Endodermal cell (in vitro differentiated cells): ENCODE data around the gene ELOVL3. TPM values are rescaled to one million over a fixed set of nuclear protein-coding genes. Genes with fewer than 3 reads are reported as not detected.

Experiments used
- DNase-seq: peaks from one replicate; pipeline ENCODE4 v3.0.0-alpha.2; 2017
- H3K27ac ChIP-seq: 2 replicates; pipeline ENCODE4 v1.5.1; 2013; ENCODE audit warnings: mild to moderate bottlenecking, low read depth, low read length, moderate library complexity
- H3K27me3 ChIP-seq: 2 replicates; pipeline ENCODE4 v1.6.1; 2013; ENCODE audit warnings: mild to moderate bottlenecking, low read length, moderate library complexity; ENCODE audit not compliant: insufficient read depth, control insufficient read depth, poor library complexity, severe bottlenecking
- H3K36me3 ChIP-seq: 2 replicates; pipeline ENCODE4 v1.7.0; 2013; ENCODE audit warnings: mild to moderate bottlenecking, low read length, moderate library complexity; ENCODE audit not compliant: control insufficient read depth, insufficient read depth
- H3K4me1 ChIP-seq: one replicate; pipeline ENCODE4 v1.7.0; 2013; ENCODE audit warnings: low read length; ENCODE audit not compliant: control insufficient read depth, insufficient read depth
- H3K4me3 ChIP-seq: 2 replicates; pipeline ENCODE4 v1.5.1; 2013; ENCODE audit warnings: mild to moderate bottlenecking, low read length, moderate library complexity
- H3K9ac ChIP-seq: 2 replicates; pipeline ENCODE4 v1.6.1; 2013; ENCODE audit warnings: mild to moderate bottlenecking, low read length, moderate library complexity; ENCODE audit not compliant: poor library complexity, severe bottlenecking; ENCODE audit errors: extremely low read depth
- H3K9me3 ChIP-seq: 2 replicates; pipeline ENCODE4 v1.6.1; 2013; ENCODE audit warnings: mild to moderate bottlenecking, low read length, moderate library complexity; ENCODE audit not compliant: control insufficient read depth
- H3K27ac Mint-ChIP-seq: 2 replicates; pipeline ENCODE4 v1.8.0; 2020; ENCODE audit warnings: mixed read lengths
- H3K27me3 Mint-ChIP-seq: 2 replicates; pipeline ENCODE4 v1.8.0; 2021; ENCODE audit warnings: mild to moderate bottlenecking, mixed read lengths; ENCODE audit not compliant: insufficient read depth
- H3K36me3 Mint-ChIP-seq: 2 replicates; pipeline ENCODE4 v1.8.0; 2020; ENCODE audit warnings: low read depth, mixed read lengths
- H3K4me1 Mint-ChIP-seq: 2 replicates; pipeline ENCODE4 v1.8.0; 2020; ENCODE audit warnings: mixed read lengths
- H3K4me3 Mint-ChIP-seq: 2 replicates; pipeline ENCODE4 v1.8.0; 2020; ENCODE audit warnings: mild to moderate bottlenecking, moderate library complexity, mixed read lengths
- H3K9me3 Mint-ChIP-seq: 2 replicates; pipeline ENCODE4 v1.8.0; 2020; ENCODE audit warnings: mild to moderate bottlenecking, mixed read lengths
- WGBS, 2 experiments: methylation state at CpG; one replicate each; pipeline versions ENCODE4 v1.1.5 to v1.1.7; 2013; ENCODE audit warnings: missing lambda C conversion rate in 2 of 2, mixed read lengths in 1 of 2; ENCODE audit not compliant: insufficient coverage in 1 of 2, insufficient read length in 1 of 2; 5-methylcytosine and 5-hydroxymethylcytosine counted together
- total RNA-seq, 2 donors: library from RNA; stranded (reverse); fragmentation: NEBNext Ultra II Directional in 1 of 2; extraction: Animal tissue kit (Norgen Biotek cat#: 25700) in 1 of 2; gene quantifications; 2 replicates in 1 of 2; 3 replicates in 1 of 2; pipeline ENCODE4 v1.2.1, GENCODE V29; 2021
- TF ChIP-seq, protein P1 (sequence below): fragments of 200-600 bp; sonication (generic); conservative IDR thresholded peaks from 2 replicates; pipeline ENCODE4 v1.5.0; 2021; ENCODE audit warnings: antibody characterized with exemption, mild to moderate bottlenecking

ELOVL3 gene
- total RNA-seq, 2 donors from 2014 or later, result not detected

DNA sequence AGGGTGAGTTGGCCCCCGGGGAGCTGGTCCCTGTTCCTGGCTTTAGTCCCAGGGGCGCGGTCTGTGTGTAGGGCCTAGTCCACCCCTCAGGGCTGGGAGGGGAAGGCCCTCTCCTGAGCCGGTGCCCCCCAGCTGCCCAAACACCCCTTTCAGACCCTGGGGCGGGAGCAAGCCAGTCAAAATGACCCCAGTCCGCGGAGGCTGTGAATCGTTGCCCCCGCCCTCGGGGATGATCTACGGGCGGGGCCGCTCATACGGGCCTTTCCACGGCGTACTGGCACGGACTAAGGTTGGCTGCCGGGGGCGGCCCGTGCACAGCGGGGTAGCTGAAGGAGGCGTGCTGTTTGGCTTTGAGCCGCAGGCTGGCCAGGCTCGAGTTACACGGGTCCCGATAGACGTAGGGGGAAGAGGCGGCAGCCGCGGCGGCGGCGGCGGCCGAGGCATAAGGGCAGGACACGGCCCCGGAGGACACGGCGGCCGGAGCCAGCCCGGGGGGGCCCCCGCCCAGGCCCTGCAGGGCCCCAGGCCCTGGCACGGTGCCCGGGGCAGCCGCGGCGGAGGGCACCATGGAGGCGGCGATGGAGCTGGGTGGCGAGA lies 4.3 kb downstream of the ELOVL3 start:
- Histone ChIP-seq H3K4me1 (no peaks in the 10 kb centered on the region), H3K9ac (no peak overlapping the region), H3K27me3 (peaks cover 99% of the 10 kb centered on the region), H3K4me3 (peak overlapping the region; percentile 69), H3K27ac (no peak overlapping the region), H3K9me3 (no peaks in the 10 kb centered on the region), H3K36me3 (no peaks in the 10 kb centered on the region)
- Mint-ChIP-seq H3K36me3 (no peaks in the 10 kb centered on the region), H3K27me3 (peaks cover 98% of the 10 kb centered on the region), H3K27ac (no peak overlapping the region), H3K4me3 (peak overlapping the region; percentile 48), H3K9me3 (no peaks in the 10 kb centered on the region), H3K4me1 (no peaks in the 10 kb centered on the region)
- DNase-seq, result peak; percentile 94
- WGBS, 2 experiments, result 1 to 4% methylated on average over 8 to 50 of the region's 50 CpGs
- TF ChIP-seq, protein P1, sequence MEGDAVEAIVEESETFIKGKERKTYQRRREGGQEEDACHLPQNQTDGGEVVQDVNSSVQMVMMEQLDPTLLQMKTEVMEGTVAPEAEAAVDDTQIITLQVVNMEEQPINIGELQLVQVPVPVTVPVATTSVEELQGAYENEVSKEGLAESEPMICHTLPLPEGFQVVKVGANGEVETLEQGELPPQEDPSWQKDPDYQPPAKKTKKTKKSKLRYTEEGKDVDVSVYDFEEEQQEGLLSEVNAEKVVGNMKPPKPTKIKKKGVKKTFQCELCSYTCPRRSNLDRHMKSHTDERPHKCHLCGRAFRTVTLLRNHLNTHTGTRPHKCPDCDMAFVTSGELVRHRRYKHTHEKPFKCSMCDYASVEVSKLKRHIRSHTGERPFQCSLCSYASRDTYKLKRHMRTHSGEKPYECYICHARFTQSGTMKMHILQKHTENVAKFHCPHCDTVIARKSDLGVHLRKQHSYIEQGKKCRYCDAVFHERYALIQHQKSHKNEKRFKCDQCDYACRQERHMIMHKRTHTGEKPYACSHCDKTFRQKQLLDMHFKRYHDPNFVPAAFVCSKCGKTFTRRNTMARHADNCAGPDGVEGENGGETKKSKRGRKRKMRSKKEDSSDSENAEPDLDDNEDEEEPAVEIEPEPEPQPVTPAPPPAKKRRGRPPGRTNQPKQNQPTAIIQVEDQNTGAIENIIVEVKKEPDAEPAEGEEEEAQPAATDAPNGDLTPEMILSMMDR, result no peak

DNA sequence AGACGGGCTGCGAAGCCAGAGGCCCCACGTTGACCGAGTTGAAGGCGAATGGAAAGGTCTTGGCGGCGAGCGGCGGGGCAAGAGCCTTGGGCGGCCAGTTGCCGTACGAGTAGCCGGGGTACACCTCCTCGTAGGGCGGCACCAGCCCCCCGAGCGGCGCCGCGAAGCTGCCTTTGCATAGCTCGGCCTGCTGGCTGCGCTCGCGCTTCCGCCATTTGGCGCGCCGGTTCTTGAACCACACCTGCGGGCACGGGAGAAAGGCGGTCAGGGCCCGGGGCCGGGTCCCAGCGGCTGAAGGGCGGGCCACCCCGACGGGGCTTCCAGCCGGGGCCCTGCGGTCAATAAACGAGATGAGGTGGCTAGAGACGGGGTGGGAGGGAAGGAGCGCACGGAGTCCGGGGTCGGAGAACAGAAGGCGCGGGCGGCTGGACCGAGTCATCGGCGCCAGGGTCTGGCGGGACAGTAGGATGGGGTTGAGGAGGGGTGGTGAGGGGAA lies 4.8 kb downstream of the ELOVL3 start:
- peak overlapping the region; percentile 69 for H3K4me3 ChIP-seq
- TF ChIP-seq, protein P1, result peak; percentile 63
- Mint-ChIP-seq H3K9me3 (no peaks in the 10 kb centered on the region), H3K27me3 (peaks cover 98% of the 10 kb centered on the region), H3K4me3 (peak overlapping the region; percentile 48), H3K4me1 (no peaks in the 10 kb centered on the region), H3K36me3 (no peaks in the 10 kb centered on the region), H3K27ac (no peak overlapping the region)
- WGBS, 2 experiments, result 2% methylated on average over 25 to 52 of the region's 52 CpGs
- H3K9ac ChIP-seq, result no peak overlapping the region
- H3K4me1 ChIP-seq, result no peaks in the 10 kb centered on the region
- peak; percentile 90 for DNase-seq
- H3K27ac ChIP-seq, result no peak overlapping the region
- no peaks in the 10 kb centered on the region for H3K9me3 ChIP-seq
- peaks cover 99% of the 10 kb centered on the region for H3K27me3 ChIP-seq
- no peaks in the 10 kb centered on the region for H3K36me3 ChIP-seq

GRCh38 chr10:102231357-102232318 lies 5.5 kb downstream of the ELOVL3 start:
- Histone ChIP-seq H3K4me1 (no peaks in the 10 kb centered on the region), H3K27me3 (peaks cover 99% of the 10 kb centered on the region), H3K36me3 (no peaks in the 10 kb centered on the region), H3K4me3 (no peak overlapping the region), H3K27ac (no peak overlapping the region), H3K9me3 (no peaks in the 10 kb centered on the region), H3K9ac (no peak overlapping the region)
- H3K36me3 Mint-ChIP-seq, result no peaks in the 10 kb centered on the region
- peak overlapping the region; percentile 48 for H3K4me3 Mint-ChIP-seq
- H3K27me3 Mint-ChIP-seq, result peaks cover 98% of the 10 kb centered on the region
- DNase-seq, result peak; percentile 90
- no peaks in the 10 kb centered on the region for H3K9me3 Mint-ChIP-seq
- no peaks in the 10 kb centered on the region for H3K4me1 Mint-ChIP-seq
- no peak overlapping the region for H3K27ac Mint-ChIP-seq
- WGBS, 2 experiments, result 19 to 28% methylated on average over 37 to 76 of the region's 76 CpGs
- TF ChIP-seq, protein P1, result peak; percentile 92
